ENCODE measurements around the gene POLR1E.
"Not testable (repeated sequence)": the region's sequence is repeated elsewhere in the genome, so short reads cannot be mapped to it uniquely, and the experiment has no call there.

Gene POLR1E

GRCh38 chr9:37504605-37505004 is 18.9 kb downstream of the POLR1E start:
- DNase-seq (ENCODE audit: insufficient read length, low spot score) (no peak), FAIRE-seq (no peak)
- TF ChIP-seq CTCF (IDR thresholded peaks at IDR 0.05; ENCODE audit: insufficient read depth, missing control alignments) = no peak

DNA sequence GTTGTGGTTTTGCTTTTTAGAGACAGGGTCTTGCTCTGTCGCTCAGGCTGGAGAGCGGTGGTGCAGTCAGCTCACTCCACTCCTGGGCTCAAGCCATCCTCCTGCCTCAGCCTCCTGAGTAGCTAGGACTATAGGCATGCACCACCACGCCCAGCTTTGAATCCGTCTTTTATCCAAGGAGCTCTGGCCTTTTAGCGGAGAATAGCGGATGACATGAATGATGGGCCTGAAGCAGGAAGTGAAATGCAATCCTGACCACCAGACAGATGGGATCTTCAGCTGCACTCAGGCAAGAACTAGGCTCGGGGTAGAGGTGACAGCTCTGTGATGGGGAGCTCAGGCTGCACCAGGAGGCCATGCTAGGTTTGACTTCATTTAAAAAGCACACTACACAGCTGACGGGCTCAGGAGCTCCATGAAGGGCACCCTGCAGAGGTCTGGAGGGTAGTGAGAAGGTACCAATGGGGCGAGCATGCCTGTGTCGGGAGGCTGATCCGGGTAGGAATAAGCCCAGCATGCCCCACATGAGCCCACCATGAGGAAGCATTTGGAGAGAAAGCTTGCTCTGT is 21.9 kb downstream of the POLR1E start:
- no peak for DNase-seq (ENCODE audit: insufficient read length, low spot score)
- no peak for FAIRE-seq
- no peak for TF ChIP-seq CTCF (IDR thresholded peaks at IDR 0.05; ENCODE audit: insufficient read depth, missing control alignments)

DNA sequence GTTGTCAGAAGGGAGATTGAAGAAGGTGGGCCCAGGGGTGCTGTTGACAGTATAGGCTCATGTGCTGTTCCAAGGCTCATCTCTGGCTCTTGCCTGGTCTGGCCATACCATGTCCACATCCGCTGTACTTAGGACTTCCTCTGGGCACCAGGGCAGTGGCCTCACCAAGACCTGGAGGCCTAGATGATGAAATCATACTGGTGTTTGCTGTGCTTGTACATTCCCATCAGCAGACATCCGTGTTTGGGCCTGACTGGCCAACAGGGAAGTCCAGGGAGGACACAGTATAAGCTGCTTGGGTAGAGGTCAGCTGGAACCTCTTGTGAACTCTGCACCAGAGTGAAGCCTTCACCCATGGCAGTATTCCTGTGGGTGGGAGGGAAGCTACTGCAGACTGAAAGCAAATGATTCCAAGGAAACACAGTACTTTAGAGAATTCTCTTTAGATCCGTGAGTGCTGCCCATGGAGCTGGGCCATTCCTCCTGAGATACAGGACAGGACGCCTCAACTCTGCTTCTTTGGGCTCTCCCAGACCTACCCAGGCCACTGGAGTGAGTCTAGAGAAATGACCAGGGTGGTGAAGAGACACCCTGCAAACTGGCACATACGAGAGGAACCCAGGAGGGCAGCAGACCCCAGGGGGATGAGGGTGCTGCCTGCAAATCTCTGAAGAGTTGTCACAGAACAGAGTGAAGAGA is 22.5 kb downstream of the POLR1E start:
- TF ChIP-seq CTCF (IDR thresholded peaks at IDR 0.05; ENCODE audit: insufficient read depth, missing control alignments) = no peak
- no peak for FAIRE-seq

DNA sequence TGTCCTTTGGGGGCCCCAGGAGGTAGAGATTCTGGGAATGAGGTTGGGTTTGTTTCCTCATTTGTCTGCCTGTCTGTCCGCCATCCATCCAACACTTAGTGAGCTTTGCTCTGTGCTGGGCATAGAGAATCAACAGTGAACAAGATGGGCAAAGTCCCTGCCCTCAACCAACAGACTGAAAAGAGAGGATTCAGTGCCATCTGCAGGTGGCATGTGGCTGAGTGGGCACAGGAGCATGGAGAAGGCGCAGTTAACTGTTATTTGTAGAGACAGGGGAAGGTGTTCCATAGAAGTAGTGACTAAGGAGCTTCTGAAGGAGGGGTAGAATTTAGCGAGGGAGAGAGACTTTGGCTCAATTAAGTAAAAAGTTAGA is 23.1 kb downstream of the POLR1E start:
- FAIRE-seq (no peak), DNase-seq (ENCODE audit: insufficient read length, low spot score) (no peak)
- no peak for TF ChIP-seq CTCF (IDR thresholded peaks at IDR 0.05; ENCODE audit: insufficient read depth, missing control alignments)

More for the DNA sequence above, 22.5 kb downstream of the POLR1E start:
- no peak for DNase-seq (ENCODE audit: insufficient read length, low spot score)

DNA sequence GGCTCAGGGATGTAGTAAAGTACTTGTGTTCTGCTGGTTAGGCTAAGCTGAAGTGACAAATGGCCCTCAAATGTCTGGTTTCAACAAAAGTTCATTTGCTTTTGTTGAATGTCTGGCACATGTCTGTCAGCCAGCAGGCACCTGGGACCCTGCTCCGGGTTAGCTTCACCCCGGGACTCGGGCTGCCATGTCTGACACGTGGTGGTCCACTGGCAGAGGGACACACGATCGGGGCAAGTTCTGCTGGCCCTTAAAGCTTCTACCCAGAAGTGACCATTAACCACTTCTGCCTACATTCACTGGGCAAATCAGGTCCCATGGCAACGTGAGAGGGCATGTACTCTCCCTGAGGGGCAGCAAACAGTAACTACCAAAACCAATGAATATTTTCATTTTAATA is 23.8 kb downstream of the POLR1E start:
- no peak for DNase-seq (ENCODE audit: insufficient read length, low spot score)
- FAIRE-seq = no peak
- TF ChIP-seq CTCF (IDR thresholded peaks at IDR 0.05; ENCODE audit: insufficient read depth, missing control alignments) = no peak

DNA sequence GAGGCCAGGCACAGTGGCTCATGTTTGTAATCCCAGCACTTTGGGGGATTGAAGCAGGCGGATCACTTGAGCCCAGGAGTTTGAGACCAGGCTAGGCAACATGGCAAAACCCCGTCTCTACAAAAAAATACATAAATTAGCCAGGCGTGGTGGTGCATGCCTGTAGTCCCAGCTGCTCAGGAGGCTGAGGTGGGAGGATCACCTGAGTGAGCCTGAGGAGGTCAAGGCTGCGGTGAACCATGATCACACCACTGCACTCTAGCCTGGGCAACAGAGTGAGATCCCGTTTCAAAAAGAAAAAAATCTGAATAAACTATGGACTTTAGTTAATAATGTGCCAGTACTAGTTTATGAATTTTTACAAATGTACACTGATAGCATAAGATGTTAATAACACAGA is 24.3 kb downstream of the POLR1E start:
- not testable (repeated sequence) for DNase-seq (ENCODE audit: insufficient read length, low spot score); FAIRE-seq

DNA sequence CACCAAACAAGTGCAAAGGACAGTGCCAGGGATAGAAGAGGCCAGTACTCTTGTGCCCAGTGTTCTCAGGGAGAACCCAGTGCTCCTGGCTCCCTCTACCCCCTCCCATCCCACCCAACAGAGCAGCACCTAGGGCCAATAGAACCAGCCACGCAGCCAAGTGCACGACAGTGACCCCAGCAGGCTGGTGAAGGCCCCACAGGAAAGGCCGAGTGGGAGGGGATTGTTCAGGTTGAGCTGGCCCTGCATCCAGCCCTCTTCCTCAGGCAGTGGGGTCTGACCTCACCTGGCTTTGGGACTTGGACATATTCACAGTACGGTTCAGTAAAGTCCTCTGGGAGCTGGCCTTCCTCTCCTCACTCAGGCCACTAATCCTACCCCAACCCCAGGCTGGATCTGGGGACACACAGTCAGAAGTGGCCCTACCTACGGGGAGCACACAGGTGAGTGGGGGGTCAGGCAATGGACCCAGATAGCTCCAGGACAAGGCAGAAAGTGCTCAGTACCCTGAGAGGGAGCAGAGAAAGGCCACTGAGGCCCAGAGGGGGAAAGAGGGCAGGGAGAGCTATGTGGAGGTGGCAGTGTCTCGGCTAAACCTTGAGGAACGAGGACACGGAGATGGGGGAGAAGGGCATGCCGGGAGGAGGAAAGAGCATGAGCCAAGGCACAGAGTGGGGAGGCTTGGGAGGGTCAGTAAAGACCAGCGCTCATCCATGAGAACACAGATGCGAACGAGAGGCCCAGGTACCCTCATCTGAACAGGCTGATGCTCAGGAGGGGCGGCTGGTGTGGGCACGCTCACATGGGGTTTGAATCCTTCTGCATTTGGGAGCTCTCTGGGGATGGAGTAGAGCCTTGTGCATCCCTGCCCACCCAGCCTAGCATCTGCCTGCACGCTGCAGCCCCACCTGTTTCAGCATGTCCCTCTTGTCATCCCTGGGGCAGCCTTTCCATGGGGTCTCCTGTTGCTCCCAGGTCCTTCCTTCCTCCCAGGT is 25.6 kb downstream of the POLR1E start:
- DNase-seq (ENCODE audit: insufficient read length, low spot score) = no peak
- TF ChIP-seq CTCF (IDR thresholded peaks at IDR 0.05; ENCODE audit: insufficient read depth, missing control alignments) = peak; percentile 18
- no peak for FAIRE-seq

All from D721Med (cell line).